B cell (primary cell): Measurements from ENCODE around the gene FCRL5. TPM values are rescaled to one million over a fixed set of nuclear protein-coding genes. Genes with fewer than 3 reads are reported as not detected.

Source experiments
- ATAC-seq: fragments of 200-7000 bp; cut with Tn5 transposase; one replicate; pipeline ENCODE4 v1.10.0; 2021; ENCODE audit warnings: low read depth, mild to moderate bottlenecking, moderate number of reproducible peaks, moderate library complexity
- CTCF ChIA-PET: fragments of 350-600 bp; sonication (Branson Sonifier 250); formaldehyde crosslinking; loops from one replicate; lab custom pipeline; 2021; ENCODE audit warnings: antibody characterized with exemption, inconsistent platforms; lab: Charles Lee
- POLR2A ChIA-PET: fragments of 350-600 bp; sonication (Branson Sonifier 250); formaldehyde crosslinking; loops from one replicate; lab custom pipeline; 2021; ENCODE audit warnings: antibody characterized with exemption; lab: Charles Lee
- DNase-seq: peaks from one replicate; pipeline ENCODE4 v3.0.0; 2013
- H2AFZ ChIP-seq: 2 replicates; pipeline ENCODE4 v1.6.1; 2012; ENCODE audit warnings: mild to moderate bottlenecking, low read depth, low read length; ENCODE audit not compliant: insufficient read depth, poor library complexity, severe bottlenecking
- H3K27ac ChIP-seq, 2 donors: 1 replicate in 1 of 2; 2 replicates in 1 of 2; pipeline ENCODE4 v1.5.1; 2012 to 2013; ENCODE audit warnings: low read length in 2 of 2, mild to moderate bottlenecking in 2 of 2, moderate library complexity in 1 of 2
- H3K27me3 ChIP-seq, 4 experiments: fragments of 200-600 bp in 1 of 4; sonication (generic) in 1 of 4; replicated peaks in 1 of 4; 1 replicate in 2 of 4; 2 replicates in 2 of 4; pipeline versions ENCODE4 v1.6.1 to v1.7.0; 2013 to 2016; ENCODE audit warnings: low read length in 3 of 4, mild to moderate bottlenecking in 2 of 4, mixed read lengths in 1 of 4, moderate library complexity in 1 of 4; ENCODE audit not compliant: insufficient read depth in 4 of 4, control insufficient read depth in 3 of 4; ENCODE audit errors: control extremely low read depth in 1 of 4
- H3K36me3 ChIP-seq, 2 experiments: replicated peaks in 1 of 2; 1 replicate in 1 of 2; 2 replicates in 1 of 2; pipeline versions ENCODE4 v1.6.1 to v1.7.1; 2013; ENCODE audit warnings: low read length in 1 of 2; ENCODE audit not compliant: insufficient read depth in 2 of 2, control insufficient read depth in 1 of 2; ENCODE audit errors: control extremely low read depth in 1 of 2, extremely low read depth in 1 of 2
- H3K4me1 ChIP-seq, 2 donors: fragments of 200-600 bp in 1 of 2; sonication (generic) in 1 of 2; 1 replicate in 1 of 2; 2 replicates in 1 of 2; pipeline versions ENCODE4 v1.5.1 to v1.6.1; 2013 to 2017; ENCODE audit warnings: low read length in 2 of 2; ENCODE audit not compliant: control insufficient read depth in 2 of 2, insufficient read depth in 2 of 2
- H3K4me2 ChIP-seq: replicated peaks from 2 replicates; pipeline ENCODE3; 2012; ENCODE audit warnings: mild to moderate bottlenecking, low read depth, low read length; ENCODE audit not compliant: poor library complexity, severe bottlenecking
- H3K4me3 ChIP-seq, 5 experiments: fragments of 200-600 bp in 1 of 5; sonication (generic) in 1 of 5; 1 replicate in 3 of 5; 2 replicates in 2 of 5; pipeline versions ENCODE4 v1.5.1 to v1.7.0; 2011 to 2016; ENCODE audit warnings: low read length in 4 of 5, mild to moderate bottlenecking in 4 of 5, low read depth in 2 of 5, control low read depth in 1 of 5, moderate library complexity in 1 of 5; ENCODE audit not compliant: insufficient read depth in 1 of 5; ENCODE audit errors: control extremely low read depth in 1 of 5, extremely low read depth in 1 of 5
- H3K79me2 ChIP-seq: fragments of 200-600 bp; sonication (generic); one replicate; pipeline ENCODE4 v1.6.0; 2016; ENCODE audit warnings: low read length; ENCODE audit not compliant: control insufficient read depth, insufficient read depth
- H3K9ac ChIP-seq: fragments of 200-600 bp; sonication (generic); 2 replicates; pipeline ENCODE4 v1.6.1; 2017; ENCODE audit warnings: mild to moderate bottlenecking, low read length, moderate library complexity
- H3K9me3 ChIP-seq, 3 donors: one replicate each; pipeline versions ENCODE4 v1.6.1 to v1.7.1; 2013; ENCODE audit warnings: low read length in 2 of 3; ENCODE audit not compliant: control insufficient read depth in 2 of 3, insufficient read depth in 1 of 3; ENCODE audit errors: control extremely low read depth in 1 of 3
- H4K20me1 ChIP-seq: 2 replicates; pipeline ENCODE4 v1.6.0; 2012; ENCODE audit warnings: mild to moderate bottlenecking, low read length; ENCODE audit not compliant: insufficient read depth, control insufficient read depth, poor library complexity, severe bottlenecking
- H3K27ac Mint-ChIP-seq: one replicate; pipeline ENCODE4 v1.8.0; 2021; ENCODE audit warnings: mixed read lengths
- H3K27me3 Mint-ChIP-seq: one replicate; pipeline ENCODE4 v1.8.0; 2021; ENCODE audit warnings: mixed read lengths
- H3K4me1 Mint-ChIP-seq: one replicate; pipeline ENCODE4 v1.8.0; 2021; ENCODE audit warnings: mixed read lengths
- H3K4me3 Mint-ChIP-seq: one replicate; pipeline ENCODE4 v1.8.0; 2021; ENCODE audit warnings: mixed read lengths
- H3K9me3 Mint-ChIP-seq: one replicate; pipeline ENCODE4 v1.8.0; 2022; ENCODE audit warnings: mixed read lengths; ENCODE audit not compliant: insufficient read depth
- EZH2 ChIP-seq: IDR thresholded peaks from 2 replicates; pipeline ENCODE4 v1.6.1; 2012; ENCODE audit warnings: borderline replicate concordance, low read depth, mild to moderate bottlenecking, moderate library complexity, low read length; ENCODE audit not compliant: insufficient read depth, poor library complexity, severe bottlenecking
- WGBS: methylation state at CpG from one replicate; pipeline ENCODE4 v1.1.5; 2013; ENCODE audit warnings: missing lambda C conversion rate; ENCODE audit not compliant: insufficient coverage; 5-methylcytosine and 5-hydroxymethylcytosine counted together
- intact Hi-C: fragments of 100-400 bp; cut with micrococcal nuclease; formaldehyde crosslinking; loops from one replicate; pipeline ENCODE4 v1.10.0; 2022
- polyA plus RNA-seq: library from polyadenylated mRNA; depleted of rRNA; stranded (reverse); fragments of >200 nt; gene quantifications from 2 replicates; pipeline ENCODE4 v1.2.3, GENCODE V29; 2012
- total RNA-seq, 2 donors: library from RNA; stranded (reverse); fragments of 120-200 nt in 1 of 2; gene quantifications; 1 replicate in 1 of 2; 2 replicates in 1 of 2; pipeline versions ENCODE4 v1.2.3 to v1.2.4, GENCODE V29; 2013 to 2022
- TF ChIP-seq, protein P1 (sequence below): fragments of 200-600 bp; IDR thresholded peaks from one replicate; pipeline ENCODE4 v1.8.0; 2022; ENCODE audit warnings: antibody characterized with exemption, mild to moderate bottlenecking

Gene FCRL5
- total and polyA plus RNA-seq, 2 donors (not counting 1 experiment from before 2014, with no cell fraction given), result 34.0 to 108 TPM

GRCh38 chr1:157509546-157510232 lies 42.6 kb downstream of the FCRL5 start:
- CTCF ChIA-PET, result interaction anchor here (0.6 to 1.4 kb wide), 6 partner anchors 14 to 330 kb away, joined by 3 to 4 read pairs (median 4); no protein-coding TSS in a partner anchor
- H3K4me2 ChIP-seq, result peak overlapping the region; percentile 4

More at GRCh38 chr1:157509546-157510232, 42.6 kb downstream of the FCRL5 start:
- TF ChIP-seq, protein P1, sequence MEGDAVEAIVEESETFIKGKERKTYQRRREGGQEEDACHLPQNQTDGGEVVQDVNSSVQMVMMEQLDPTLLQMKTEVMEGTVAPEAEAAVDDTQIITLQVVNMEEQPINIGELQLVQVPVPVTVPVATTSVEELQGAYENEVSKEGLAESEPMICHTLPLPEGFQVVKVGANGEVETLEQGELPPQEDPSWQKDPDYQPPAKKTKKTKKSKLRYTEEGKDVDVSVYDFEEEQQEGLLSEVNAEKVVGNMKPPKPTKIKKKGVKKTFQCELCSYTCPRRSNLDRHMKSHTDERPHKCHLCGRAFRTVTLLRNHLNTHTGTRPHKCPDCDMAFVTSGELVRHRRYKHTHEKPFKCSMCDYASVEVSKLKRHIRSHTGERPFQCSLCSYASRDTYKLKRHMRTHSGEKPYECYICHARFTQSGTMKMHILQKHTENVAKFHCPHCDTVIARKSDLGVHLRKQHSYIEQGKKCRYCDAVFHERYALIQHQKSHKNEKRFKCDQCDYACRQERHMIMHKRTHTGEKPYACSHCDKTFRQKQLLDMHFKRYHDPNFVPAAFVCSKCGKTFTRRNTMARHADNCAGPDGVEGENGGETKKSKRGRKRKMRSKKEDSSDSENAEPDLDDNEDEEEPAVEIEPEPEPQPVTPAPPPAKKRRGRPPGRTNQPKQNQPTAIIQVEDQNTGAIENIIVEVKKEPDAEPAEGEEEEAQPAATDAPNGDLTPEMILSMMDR, result no peak
- no peak for TF ChIP-seq EZH2
- Histone ChIP-seq H2AFZ (no peak overlapping the region), H3K27ac (no peak overlapping the region), H3K36me3 (peaks cover 0 to 2% of the 10 kb centered on the region in 2 experiments), H3K9me3 (no peaks in the 10 kb centered on the region), H3K4me1 (peaks cover 52 to 64% of the 10 kb centered on the region in 2 donors), H4K20me1 (no peaks in the 10 kb centered on the region), H3K79me2 (no peaks in the 10 kb centered on the region), H3K9ac (no peak overlapping the region), H3K27me3 (no peaks in the 10 kb centered on the region), H3K4me3 (no peak overlapping the region)
- no peaks in the 10 kb centered on the region for H3K9me3 Mint-ChIP-seq
- POLR2A ChIA-PET, result no interaction called here
- DNase-seq (no peak), ATAC-seq (no peak)
- intact Hi-C loops, result loop anchor here (5.0 kb wide), 2 partner anchors 43 to 317 kb away; partner anchors contain the start of gene FCRL5
- WGBS, result 88% methylated on average over 3 of the region's 9 CpGs
- peak overlapping the region; percentile 86 for H3K27ac Mint-ChIP-seq
- H3K4me3 Mint-ChIP-seq, result peak overlapping the region; percentile 55
- H3K4me1 Mint-ChIP-seq, result peaks cover 74% of the 10 kb centered on the region
- H3K27me3 Mint-ChIP-seq, result no peaks in the 10 kb centered on the region
